Upper lobe of left lung (tissue), 4 donors: ENCODE measurements around the gene CMTR1.

ENCODE experiments used
- CTCF ChIP-seq, 6 experiments: fragments of 450-650 bp in 4 of 6; fragments of 200-600 bp in 2 of 6; sonication (generic) in 2 of 6; IDR thresholded peaks; one replicate each; pipeline ENCODE4 v1.5.1; 2016 to 2019; ENCODE audit warnings: antibody characterized with exemption in 6 of 6
- POLR2AphosphoS5 ChIP-seq, 2 donors: sonication (generic); formaldehyde crosslinking; IDR thresholded peaks; one replicate each; pipeline ENCODE4 v1.5.1; 2017; ENCODE audit warnings: antibody characterized with exemption in 2 of 2

GRCh38 chr6:37480118-37480736 is 47.2 kb downstream of the CMTR1 start:
- TF ChIP-seq CTCF (IDR thresholded peaks at IDR 0.05): no peak
- no peak for TF ChIP-seq POLR2AphosphoS5 (IDR thresholded peaks at IDR 0.05)
